Loucy (cell line): ENCODE measurements around the gene PRKCE.

Experiments used
- H2AFZ ChIP-seq: fragments of 200-600 bp; sonication (generic); 2 replicates; pipeline ENCODE4 v1.6.0; 2016; ENCODE audit warnings: antibody characterized with exemption, mild to moderate bottlenecking, low read length, moderate library complexity
- H3F3A ChIP-seq: fragments of 200-600 bp; 2 replicates; pipeline ENCODE4 v1.6.0; 2016; ENCODE audit warnings: antibody characterized with exemption, low read depth, mild to moderate bottlenecking
- H3K27me3 ChIP-seq: fragments of 200-600 bp; sonication (generic); 2 replicates; pipeline ENCODE4 v1.6.1; 2014; ENCODE audit warnings: low read length, mild to moderate bottlenecking; ENCODE audit not compliant: insufficient read depth, poor library complexity, severe bottlenecking
- H3K36me3 ChIP-seq: fragments of 200-600 bp; sonication (generic); 2 replicates; pipeline ENCODE4 v1.6.1; 2016; ENCODE audit warnings: low read length; ENCODE audit not compliant: insufficient read depth
- H3K4me1 ChIP-seq: fragments of 200-600 bp; sonication (generic); 2 replicates; pipeline ENCODE4 v1.5.1; 2014; ENCODE audit warnings: low read length, mild to moderate bottlenecking; ENCODE audit not compliant: insufficient read depth, poor library complexity, severe bottlenecking
- H3K4me2 ChIP-seq: fragments of 200-600 bp; sonication (generic); 2 replicates; pipeline ENCODE4 v1.6.0; 2014; ENCODE audit warnings: antibody characterized with exemption, low read length, low read depth, mild to moderate bottlenecking; ENCODE audit not compliant: poor library complexity, severe bottlenecking
- H3K4me3 ChIP-seq: fragments of 200-600 bp; sonication (generic); 2 replicates; pipeline ENCODE4 v1.5.1; 2014; ENCODE audit warnings: low read length, mild to moderate bottlenecking, mixed read lengths; ENCODE audit not compliant: poor library complexity, severe bottlenecking
- H3K79me2 ChIP-seq: fragments of 200-600 bp; sonication (generic); 2 replicates; pipeline ENCODE4 v1.6.1; 2014; ENCODE audit warnings: low read length; ENCODE audit not compliant: insufficient read depth
- H3K9ac ChIP-seq: fragments of 200-600 bp; sonication (generic); 2 replicates; pipeline ENCODE4 v1.6.0; 2014; ENCODE audit warnings: mild to moderate bottlenecking, low read depth, low read length, moderate library complexity; ENCODE audit not compliant: poor library complexity, severe bottlenecking
- H3K9me2 ChIP-seq: fragments of 200-600 bp; sonication (generic); replicated peaks from 2 replicates; pipeline ENCODE4 v1.6.1; 2016; ENCODE audit warnings: low read depth, low read length, mixed read lengths
- H3K9me3 ChIP-seq: fragments of 200-600 bp; sonication (generic); 2 replicates; pipeline ENCODE4 v1.6.1; 2014; ENCODE audit warnings: mild to moderate bottlenecking, antibody characterized with exemption, low read length, low read depth; ENCODE audit not compliant: insufficient read depth
- H4K20me1 ChIP-seq: fragments of 200-600 bp; sonication (generic); 2 replicates; pipeline ENCODE4 v1.6.0; 2014; ENCODE audit warnings: antibody characterized with exemption, low read length, mild to moderate bottlenecking; ENCODE audit not compliant: insufficient read depth, poor library complexity, severe bottlenecking
- CTCF ChIP-seq: fragments of 200-600 bp; sonication (generic); conservative IDR thresholded peaks from 2 replicates; pipeline ENCODE4 v1.5.1; 2014; ENCODE audit warnings: mild to moderate bottlenecking, antibody characterized with exemption, low read length
- EZH2phosphoT487 ChIP-seq: fragments of 200-600 bp; IDR thresholded peaks from 2 replicates; pipeline ENCODE4 v1.6.1; 2018; ENCODE audit warnings: antibody characterized with exemption, mild to moderate bottlenecking, moderate library complexity, borderline replicate concordance

The PRKCE gene

DNA sequence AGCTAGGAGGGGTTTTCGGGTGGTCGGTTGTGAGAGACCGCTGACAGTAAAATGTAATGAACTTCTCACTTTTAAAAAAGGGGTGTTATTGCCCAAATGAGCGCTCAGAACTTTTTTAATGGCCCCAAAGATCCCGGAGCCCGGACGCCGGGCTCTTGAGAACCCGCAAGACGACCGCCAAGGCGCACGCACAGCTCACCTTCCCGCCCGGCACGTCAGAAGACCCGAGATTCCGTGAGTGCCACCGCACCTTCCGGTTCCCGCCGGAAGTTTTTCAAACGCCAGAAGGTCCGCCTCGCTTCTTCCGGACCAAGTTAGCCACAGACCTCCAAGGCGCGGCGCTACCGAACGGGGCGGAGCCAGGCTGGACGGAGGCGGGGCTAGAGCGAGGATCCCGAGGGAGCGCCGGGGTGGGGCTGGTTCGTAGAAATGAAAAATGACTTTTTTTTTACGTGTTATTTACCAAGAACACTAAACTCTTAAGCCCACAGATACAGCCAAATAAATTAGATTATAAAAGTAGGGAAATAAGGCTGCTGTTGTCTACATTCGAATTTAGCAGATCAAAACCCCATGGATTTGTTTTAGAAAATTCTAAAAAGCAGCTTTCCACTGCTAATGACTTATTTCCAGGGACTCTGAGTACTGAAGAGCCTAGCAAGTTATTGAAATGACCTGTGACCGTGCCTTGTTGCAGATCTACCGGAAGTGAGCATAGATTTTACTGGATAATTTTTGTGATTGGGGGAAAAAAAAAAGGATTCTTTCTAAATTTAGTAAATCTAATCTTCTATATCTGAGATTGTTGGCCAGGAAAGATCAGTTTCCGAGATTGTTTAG, 40.2 kb upstream of the PRKCE start, which contains the start of gene SRBD1:
SRBD1 (minus strand) TSS at position 248 of the 840 bp plus-strand sequence. CDS start 5,826 bp downstream, outside the sequence.
- H3K36me3 ChIP-seq: no peaks in the 10 kb centered on the region
- H3K79me2 ChIP-seq: peaks cover 42% of the 10 kb centered on the region
- H3K4me2 ChIP-seq: peak within 1 kb of the TSS; percentile 99
- no peaks in the 10 kb centered on the region for H3K9me2 ChIP-seq
- peaks cover 32% of the 10 kb centered on the region for H3K4me1 ChIP-seq
- peak within 1 kb of the TSS; percentile 92 for H3K9ac ChIP-seq
- H3K9me3 ChIP-seq: no peaks in the 10 kb centered on the region
- H3K27me3 ChIP-seq: no peaks in the 10 kb centered on the region
- peaks cover 5% of the 10 kb centered on the region for H4K20me1 ChIP-seq
- H2AFZ ChIP-seq: peak within 1 kb of the TSS; percentile 86
- TF ChIP-seq CTCF (no peak), EZH2phosphoT487 (no peak)
- no peaks in the 10 kb centered on the region for H3F3A ChIP-seq
- peak within 1 kb of the TSS; percentile 82 for H3K4me3 ChIP-seq

DNA sequence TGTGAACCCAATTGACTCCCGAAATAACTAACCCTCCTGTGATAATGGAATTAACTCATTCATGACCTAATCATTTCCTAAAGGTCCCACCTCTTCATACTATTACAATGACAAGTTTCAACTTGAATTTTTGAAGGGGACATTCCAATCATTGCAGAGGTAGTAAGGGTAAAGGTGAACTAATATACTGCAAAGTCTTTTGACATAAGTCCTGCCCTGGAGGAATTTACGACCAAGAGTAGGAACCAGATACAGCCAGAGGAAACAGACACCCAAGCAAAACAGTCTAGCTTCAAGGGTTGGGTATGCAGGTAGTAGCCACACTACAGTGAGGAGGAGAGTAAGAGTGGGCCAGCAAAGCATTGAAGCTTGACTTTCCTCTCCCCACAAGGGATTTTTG, 39.2 kb upstream of the PRKCE start:
- Histone ChIP-seq H3K27me3 (no peaks in the 10 kb centered on the region), H3K9ac (no peak overlapping the region), H3F3A (no peaks in the 10 kb centered on the region), H3K4me1 (peaks cover 32% of the 10 kb centered on the region), H3K9me3 (no peaks in the 10 kb centered on the region), H4K20me1 (peaks cover 5% of the 10 kb centered on the region), H3K4me2 (peak overlapping the region; percentile 99), H3K4me3 (no peak overlapping the region), H3K9me2 (no peaks in the 10 kb centered on the region), H2AFZ (no peak overlapping the region), H3K79me2 (peaks cover 33% of the 10 kb centered on the region), H3K36me3 (no peaks in the 10 kb centered on the region)
- no peak for TF ChIP-seq EZH2phosphoT487
- no peak for TF ChIP-seq CTCF

DNA sequence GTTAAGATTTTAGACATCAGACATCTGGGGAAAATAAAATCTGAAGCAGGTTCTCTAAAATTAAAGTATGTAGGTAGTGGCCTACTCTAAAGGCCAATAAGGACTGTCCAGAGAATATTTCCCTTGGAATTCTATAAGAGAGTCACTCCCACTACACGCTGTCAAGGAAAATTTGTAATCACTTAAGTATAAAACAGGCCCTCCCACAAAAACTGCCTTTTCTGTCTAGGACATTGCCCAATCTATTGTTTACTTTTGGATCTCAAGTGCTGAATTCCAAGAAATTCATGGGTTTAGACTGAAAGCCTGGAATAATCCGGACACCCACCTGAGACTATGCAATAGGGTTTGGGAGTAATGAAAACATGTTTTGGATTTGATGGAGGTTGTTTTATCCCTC, 38.7 kb upstream of the PRKCE start:
- Histone ChIP-seq H4K20me1 (peaks cover 5% of the 10 kb centered on the region), H3K9me2 (no peaks in the 10 kb centered on the region), H3K36me3 (no peaks in the 10 kb centered on the region), H3F3A (no peaks in the 10 kb centered on the region), H3K79me2 (peaks cover 28% of the 10 kb centered on the region), H3K4me3 (no peak overlapping the region), H2AFZ (no peak overlapping the region), H3K9me3 (no peaks in the 10 kb centered on the region), H3K9ac (no peak overlapping the region), H3K4me2 (no peak overlapping the region), H3K27me3 (no peaks in the 10 kb centered on the region), H3K4me1 (peaks cover 28% of the 10 kb centered on the region)
- TF ChIP-seq CTCF: no peak
- TF ChIP-seq EZH2phosphoT487: no peak
